Activated B cell treated with CpG ODN at 0.5 μM for 24 hours (primary cell): ENCODE results near the gene KRTAP5-6. TPM values are rescaled to one million over a fixed set of nuclear protein-coding genes. Genes with fewer than 3 reads are reported as not detected.
A peak's percentile ranks its signal among the peaks of the same experiment; 100 is the strongest.

Experiments
- ATAC-seq: fragments of 200-7000 bp; cut with Tn5 transposase; one replicate; pipeline ENCODE4 v1.10.0; 2021; ENCODE audit warnings: low read depth, mild to moderate bottlenecking, moderate library complexity
- CTCF ChIA-PET: fragments of 350-600 bp; sonication (Branson Sonifier 250); formaldehyde crosslinking; loops from one replicate; lab custom pipeline; 2021; ENCODE audit warnings: antibody characterized with exemption; lab: Charles Lee
- POLR2A ChIA-PET: fragments of 350-600 bp; sonication (Branson Sonifier 250); formaldehyde crosslinking; loops from one replicate; lab custom pipeline; 2021; ENCODE audit warnings: antibody characterized with exemption; lab: Charles Lee
- DNase-seq: peaks from one replicate; pipeline ENCODE4 v3.0.0; 2022
- H3K27ac Mint-ChIP-seq: one replicate; pipeline ENCODE4 v1.8.0; 2020; ENCODE audit warnings: mixed read lengths
- H3K27me3 Mint-ChIP-seq: one replicate; pipeline ENCODE4 v1.8.0; 2021; ENCODE audit warnings: mixed read lengths
- H3K36me3 Mint-ChIP-seq: one replicate; pipeline ENCODE4 v1.8.0; 2021; ENCODE audit warnings: low read depth, mixed read lengths
- H3K4me1 Mint-ChIP-seq: one replicate; pipeline ENCODE4 v1.8.0; 2021; ENCODE audit warnings: mixed read lengths
- H3K4me3 Mint-ChIP-seq: one replicate; pipeline ENCODE4 v1.8.0; 2020; ENCODE audit warnings: mild to moderate bottlenecking, mixed read lengths
- H3K9me3 Mint-ChIP-seq: one replicate; pipeline ENCODE4 v1.8.0; 2020; ENCODE audit warnings: mixed read lengths
- intact Hi-C: fragments of 100-400 bp; cut with micrococcal nuclease; formaldehyde crosslinking; loops from one replicate; pipeline ENCODE4 v1.15.1; 2024
- total RNA-seq: library from RNA; stranded (reverse); gene quantifications from 2 replicates; pipeline ENCODE4 v1.2.3, GENCODE V29; 2022
- TF ChIP-seq, protein P1 (sequence below): fragments of 200-600 bp; IDR thresholded peaks from one replicate; pipeline ENCODE4 v1.8.0; 2022; ENCODE audit warnings: antibody characterized with exemption, mild to moderate bottlenecking

Gene KRTAP5-6
- total RNA-seq, 1 donor from 2014 or later, result not detected

DNA sequence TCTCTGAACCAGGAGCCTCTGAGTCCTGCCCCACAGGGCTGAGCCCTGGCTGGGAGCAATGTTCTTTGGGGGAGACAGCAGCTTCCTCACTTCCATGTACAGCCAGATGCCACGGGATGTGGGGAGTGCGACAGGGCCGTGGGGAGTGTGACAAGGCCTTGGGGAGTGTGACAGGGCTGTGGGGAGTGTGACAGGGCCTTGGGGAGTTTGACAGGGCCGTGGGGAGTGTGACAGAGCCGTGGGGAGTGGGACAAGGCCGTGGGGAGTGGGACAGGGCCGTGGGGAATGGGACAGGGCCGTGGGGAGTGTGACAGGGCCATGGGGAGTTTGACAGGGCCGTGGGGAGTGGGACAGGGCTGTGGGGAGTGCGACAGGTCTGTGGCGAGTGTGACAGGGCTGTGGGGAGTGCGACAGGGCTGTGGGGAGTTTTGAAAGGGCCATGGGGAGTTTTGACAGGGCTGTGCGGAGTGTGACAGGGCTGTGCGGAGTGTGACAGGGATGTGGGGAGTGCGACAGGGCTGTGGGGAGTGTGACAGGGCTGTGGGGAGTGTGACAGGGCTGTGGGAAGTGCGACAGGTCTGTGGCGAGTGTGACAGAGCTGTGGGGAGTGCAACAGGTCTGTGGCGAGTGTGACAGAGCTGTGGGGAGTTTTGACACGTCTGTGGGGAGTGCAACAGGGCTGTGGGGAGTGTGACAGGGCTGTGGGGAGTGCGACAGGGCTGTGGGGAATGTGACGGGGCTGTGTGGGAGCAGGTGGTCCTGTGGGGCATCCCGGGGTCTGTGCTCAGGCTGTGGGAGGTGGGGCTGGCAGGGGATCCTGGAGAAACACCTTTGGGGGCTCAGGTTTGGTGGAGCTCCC lies 6.6 kb upstream of the KRTAP5-6 start:
- DNase-seq (no peak), ATAC-seq (no peak)
- intact Hi-C loops, result loop anchor here (5.0 kb wide), 1 partner anchor 38 kb away; no protein-coding TSS in a partner anchor
- Mint-ChIP-seq H3K27me3 (peaks cover 26% of the 10 kb centered on the region), H3K36me3 (no peaks in the 10 kb centered on the region), H3K27ac (no peak overlapping the region), H3K4me3 (no peak overlapping the region), H3K9me3 (no peaks in the 10 kb centered on the region), H3K4me1 (peaks cover 5% of the 10 kb centered on the region)
- ChIA-PET POLR2A (no interaction called here), CTCF (interaction anchor here (0.6 to 5.5 kb wide), 5 partner anchors 12 to 461 kb away, joined by 3 to 252 read pairs (median 3); partner anchors contain the start of gene SYT8)
- TF ChIP-seq, protein P1, sequence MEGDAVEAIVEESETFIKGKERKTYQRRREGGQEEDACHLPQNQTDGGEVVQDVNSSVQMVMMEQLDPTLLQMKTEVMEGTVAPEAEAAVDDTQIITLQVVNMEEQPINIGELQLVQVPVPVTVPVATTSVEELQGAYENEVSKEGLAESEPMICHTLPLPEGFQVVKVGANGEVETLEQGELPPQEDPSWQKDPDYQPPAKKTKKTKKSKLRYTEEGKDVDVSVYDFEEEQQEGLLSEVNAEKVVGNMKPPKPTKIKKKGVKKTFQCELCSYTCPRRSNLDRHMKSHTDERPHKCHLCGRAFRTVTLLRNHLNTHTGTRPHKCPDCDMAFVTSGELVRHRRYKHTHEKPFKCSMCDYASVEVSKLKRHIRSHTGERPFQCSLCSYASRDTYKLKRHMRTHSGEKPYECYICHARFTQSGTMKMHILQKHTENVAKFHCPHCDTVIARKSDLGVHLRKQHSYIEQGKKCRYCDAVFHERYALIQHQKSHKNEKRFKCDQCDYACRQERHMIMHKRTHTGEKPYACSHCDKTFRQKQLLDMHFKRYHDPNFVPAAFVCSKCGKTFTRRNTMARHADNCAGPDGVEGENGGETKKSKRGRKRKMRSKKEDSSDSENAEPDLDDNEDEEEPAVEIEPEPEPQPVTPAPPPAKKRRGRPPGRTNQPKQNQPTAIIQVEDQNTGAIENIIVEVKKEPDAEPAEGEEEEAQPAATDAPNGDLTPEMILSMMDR, result no peak

GRCh38 chr11:1691026-1691877 lies 5.7 kb upstream of the KRTAP5-6 start:
- no peak for DNase-seq
- Mint-ChIP-seq H3K27me3 (peaks cover 27% of the 10 kb centered on the region), H3K9me3 (no peaks in the 10 kb centered on the region), H3K4me1 (peaks cover 5% of the 10 kb centered on the region), H3K27ac (no peak overlapping the region), H3K36me3 (no peaks in the 10 kb centered on the region), H3K4me3 (no peak overlapping the region)
- TF ChIP-seq, protein P1, result no peak
- POLR2A ChIA-PET, result no interaction called here
- CTCF ChIA-PET, result interaction anchor here (0.6 to 5.5 kb wide), 7 partner anchors 10 to 460 kb away, joined by 3 to 252 read pairs (median 4); partner anchors contain the start of gene SYT8
- intact Hi-C loops, result loop anchor here (5.0 kb wide), 1 partner anchor 39 kb away; no protein-coding TSS in a partner anchor
- no peak for ATAC-seq

DNA sequence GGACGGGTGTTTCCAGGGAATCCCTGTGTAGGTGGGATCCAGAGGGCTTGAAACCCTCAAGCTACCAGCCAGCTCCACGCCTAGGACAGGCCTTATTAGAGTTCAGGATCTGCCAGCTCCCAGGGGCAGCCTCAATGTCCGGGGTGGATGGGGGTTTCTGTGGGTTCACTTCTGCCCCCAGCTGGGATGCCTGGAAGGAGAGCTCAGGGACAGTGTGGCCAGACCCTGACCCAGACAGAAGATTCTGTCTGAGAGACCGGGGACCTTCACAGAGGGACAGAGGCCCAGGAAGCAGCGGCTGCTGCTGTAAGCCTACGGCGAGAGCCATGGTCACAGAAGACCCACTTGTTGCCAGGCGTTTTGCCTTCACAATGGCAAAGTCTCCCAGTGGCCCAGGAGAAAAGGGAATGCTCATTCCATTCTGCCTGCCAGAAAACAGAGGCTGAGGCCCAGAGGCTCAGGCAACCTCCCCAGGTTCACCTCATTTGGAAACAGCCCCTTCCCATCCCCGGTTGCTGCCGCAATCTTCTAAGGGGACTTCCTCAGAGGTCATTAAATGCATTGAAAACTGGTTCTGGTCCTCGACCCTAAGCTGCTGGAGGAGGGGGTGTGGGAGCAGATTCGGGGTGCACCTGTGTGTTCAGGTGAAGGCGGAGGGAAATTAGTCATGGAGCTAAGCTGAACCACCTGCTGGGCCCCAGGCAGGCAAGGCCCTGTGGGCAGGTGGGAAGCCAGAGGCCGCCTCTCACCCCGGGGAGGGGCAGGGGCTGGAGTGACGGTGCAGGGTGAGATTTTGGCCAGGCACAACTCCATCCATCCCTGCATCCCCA lies 4.9 kb upstream of the KRTAP5-6 start:
- ATAC-seq (no peak), DNase-seq (no peak)
- H3K4me1 Mint-ChIP-seq, result peaks cover 5% of the 10 kb centered on the region
- TF ChIP-seq, protein P1, result no peak
- H3K27ac Mint-ChIP-seq, result no peak overlapping the region
- no peak overlapping the region for H3K4me3 Mint-ChIP-seq
- H3K27me3 Mint-ChIP-seq, result peaks cover 27% of the 10 kb centered on the region
- intact Hi-C loops, result loop anchor here (5.0 kb wide), 1 partner anchor 40 kb away; no protein-coding TSS in a partner anchor
- no peaks in the 10 kb centered on the region for H3K36me3 Mint-ChIP-seq
- H3K9me3 Mint-ChIP-seq, result no peaks in the 10 kb centered on the region
- ChIA-PET CTCF (interaction anchor here (1.2 to 5.5 kb wide), 6 partner anchors 9 to 460 kb away, joined by 3 to 252 read pairs (median 59); partner anchors contain the start of genes H19 and SYT8), POLR2A (no interaction called here)

DNA sequence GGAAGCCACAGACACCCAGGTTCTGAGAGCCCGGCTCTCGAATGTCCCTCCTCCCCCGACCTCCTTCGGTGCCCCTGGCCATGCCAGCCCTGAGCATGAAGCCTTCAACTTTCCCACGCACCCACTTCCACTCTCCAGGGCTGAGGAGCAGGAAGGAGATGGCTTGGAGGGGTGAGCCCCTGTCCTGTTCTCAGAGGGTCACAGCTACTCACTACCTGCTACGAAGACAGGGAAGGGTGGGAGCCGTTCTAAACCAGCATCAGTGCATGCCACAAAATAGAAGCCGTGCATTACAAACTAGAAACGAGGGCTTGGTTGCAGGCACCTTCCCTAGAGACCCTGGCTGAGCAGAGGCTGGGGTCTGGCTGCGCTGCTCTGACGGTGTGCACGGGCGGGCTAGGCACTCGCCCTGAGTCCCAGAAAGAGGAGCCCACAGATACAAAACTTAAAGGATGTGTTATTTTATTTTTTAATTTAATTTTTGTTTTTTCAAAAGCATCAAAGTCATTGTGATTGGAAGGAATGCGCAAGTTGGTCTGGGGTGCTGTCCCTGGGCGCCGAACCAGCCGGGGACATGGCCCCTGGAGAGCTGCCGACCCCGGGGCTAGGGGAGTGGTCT lies 4.2 kb upstream of the KRTAP5-6 start:
- Mint-ChIP-seq H3K27ac (no peak overlapping the region), H3K27me3 (peaks cover 27% of the 10 kb centered on the region), H3K4me3 (peak overlapping the region; percentile 69), H3K9me3 (no peaks in the 10 kb centered on the region), H3K36me3 (no peaks in the 10 kb centered on the region), H3K4me1 (peaks cover 5% of the 10 kb centered on the region)
- TF ChIP-seq, protein P1, result no peak
- ChIA-PET CTCF (interaction anchor here (1.2 to 5.5 kb wide), 18 partner anchors 9 to 463 kb away, joined by 3 to 252 read pairs (median 6); partner anchors contain the start of genes H19 and SYT8), POLR2A (interaction anchor here (2.0 to 2.4 kb wide), 2 partner anchors 140 to 308 kb away, joined by 9 to 19 read pairs; no protein-coding TSS in a partner anchor)
- no peak for DNase-seq
- no peak for ATAC-seq
- intact Hi-C loops, result loop anchor here (1.0 to 5.0 kb wide), 2 partner anchors 41 to 459 kb away; no protein-coding TSS in a partner anchor
